ES-I3 (cell line): ENCODE data around the gene ARHGEF19.
A peak's percentile ranks its signal among the peaks of the same experiment; 100 is the strongest.
"Not testable (repeated sequence)": the region's sequence is repeated elsewhere in the genome, so short reads cannot be mapped to it uniquely, and the experiment has no call there.

Experiments used
- H3K36me3 ChIP-seq: 2 replicates; pipeline ENCODE4 v1.6.1; 2013; ENCODE audit warnings: mild to moderate bottlenecking, low read length, control low read depth, moderate library complexity; ENCODE audit not compliant: insufficient read depth
- H3K4me1 ChIP-seq: 2 replicates; pipeline ENCODE4 v1.6.1; 2013; ENCODE audit warnings: mild to moderate bottlenecking, control low read depth, low read length; ENCODE audit not compliant: insufficient read depth
- H3K9ac ChIP-seq: 2 replicates; pipeline ENCODE4 v1.6.1; 2013; ENCODE audit warnings: low read depth, mild to moderate bottlenecking, low read length, moderate library complexity
- H3K9me3 ChIP-seq: 2 replicates; pipeline ENCODE4 v1.6.1; 2013; ENCODE audit warnings: mild to moderate bottlenecking, low read length, moderate library complexity; ENCODE audit not compliant: control insufficient read depth, insufficient read depth

Gene ARHGEF19

GRCh38 chr1:16212251-16212961 lies at the start of gene ARHGEF19:
Gene ARHGEF19 (minus strand): TSS chr1:16212652. CDS start chr1:16209054, 3,598 bp downstream.
- Histone ChIP-seq H3K9me3 (no peaks in the 10 kb centered on the region), H3K9ac (peak within 1 kb of the TSS; percentile 34; the same call in 1 of the 2 replicates), H3K4me1 (peaks cover 5% of the 10 kb centered on the region)

GRCh38 chr1:16262067-16262466 lies 49.6 kb upstream of the ARHGEF19 start:
- H3K9me3 ChIP-seq: no peaks in the 10 kb centered on the region
- no peaks in the 10 kb centered on the region for H3K36me3 ChIP-seq
- H3K4me1 ChIP-seq: peaks cover 18% of the 10 kb centered on the region
- no peak overlapping the region for H3K9ac ChIP-seq

More at GRCh38 chr1:16212251-16212961, at the start of gene ARHGEF19:
- no peaks in the 10 kb centered on the region for H3K36me3 ChIP-seq

- Histone ChIP-seq H3K9me3 (no peaks in the 10 kb centered on the region), H3K9ac (no peak overlapping the region), H3K4me1 (peaks cover 18% of the 10 kb centered on the region), H3K36me3 (no peaks in the 10 kb centered on the region)
Observed at GRCh38 chr1:16260814-16261213, 48.4 kb upstream of the ARHGEF19 start.

- Histone ChIP-seq H3K9me3 (no peaks in the 10 kb centered on the region), H3K9ac (no peak overlapping the region), H3K4me1 (peaks cover 18% of the 10 kb centered on the region), H3K36me3 (peaks cover 2% of the 10 kb centered on the region; the same call in 1 of the 2 replicates)
Observed at GRCh38 chr1:16258591-16259135, 46.2 kb upstream of the ARHGEF19 start.

GRCh38 chr1:16257968-16258367 lies 45.5 kb upstream of the ARHGEF19 start:
- Histone ChIP-seq H3K9me3 (no peaks in the 10 kb centered on the region), H3K9ac (no peak overlapping the region), H3K4me1 (peaks cover 18% of the 10 kb centered on the region), H3K36me3 (peaks cover 3% of the 10 kb centered on the region; the same call in 1 of the 2 replicates)

- peaks cover 18% of the 10 kb centered on the region for H3K4me1 ChIP-seq
- H3K36me3 ChIP-seq, H3K9ac ChIP-seq, H3K9me3 ChIP-seq: not testable (repeated sequence)
Observed at GRCh38 chr1:16257556-16257955, 45.1 kb upstream of the ARHGEF19 start.

- H3K36me3 ChIP-seq: peaks cover 3% of the 10 kb centered on the region; the same call in 1 of the 2 replicates
- no peak overlapping the region for H3K9ac ChIP-seq
- H3K9me3 ChIP-seq: no peaks in the 10 kb centered on the region
- H3K4me1 ChIP-seq: peaks cover 17% of the 10 kb centered on the region
Observed at GRCh38 chr1:16256478-16256877, 44.0 kb upstream of the ARHGEF19 start.

- Histone ChIP-seq H3K9ac (no peak overlapping the region), H3K36me3 (peaks cover 3% of the 10 kb centered on the region; the same call in 1 of the 2 replicates), H3K4me1 (peaks cover 7% of the 10 kb centered on the region), H3K9me3 (no peaks in the 10 kb centered on the region)
Observed at GRCh38 chr1:16254263-16254928, 41.9 kb upstream of the ARHGEF19 start.

GRCh38 chr1:16253332-16253922 lies 41.0 kb upstream of the ARHGEF19 start:
- Histone ChIP-seq H3K4me1 (peaks cover 5% of the 10 kb centered on the region), H3K36me3 (peaks cover 3% of the 10 kb centered on the region; the same call in 1 of the 2 replicates), H3K9ac (no peak overlapping the region), H3K9me3 (no peaks in the 10 kb centered on the region)

- no peaks in the 10 kb centered on the region for H3K9me3 ChIP-seq
- H3K4me1 ChIP-seq: peaks cover 2% of the 10 kb centered on the region; the same call in 1 of the 2 replicates
- peaks cover 3% of the 10 kb centered on the region; the same call in 1 of the 2 replicates for H3K36me3 ChIP-seq
- no peak overlapping the region for H3K9ac ChIP-seq
Observed at GRCh38 chr1:16252912-16253311, 40.5 kb upstream of the ARHGEF19 start.

- peaks cover 3% of the 10 kb centered on the region; the same call in 1 of the 2 replicates for H3K36me3 ChIP-seq
- H3K9ac ChIP-seq: no peak overlapping the region
- no peaks in the 10 kb centered on the region for H3K9me3 ChIP-seq
- no peaks in the 10 kb centered on the region for H3K4me1 ChIP-seq
Observed at GRCh38 chr1:16251381-16251780, 38.9 kb upstream of the ARHGEF19 start.

- Histone ChIP-seq H3K9me3 (no peaks in the 10 kb centered on the region), H3K36me3 (peaks cover 3% of the 10 kb centered on the region; the same call in 1 of the 2 replicates), H3K9ac (no peak overlapping the region), H3K4me1 (no peaks in the 10 kb centered on the region)
Observed at GRCh38 chr1:16250524-16251251, 38.2 kb upstream of the ARHGEF19 start.

- Histone ChIP-seq H3K36me3 (peaks cover 3% of the 10 kb centered on the region; the same call in 1 of the 2 replicates), H3K4me1 (no peaks in the 10 kb centered on the region), H3K9ac (no peak overlapping the region), H3K9me3 (no peaks in the 10 kb centered on the region)
Observed at GRCh38 chr1:16249596-16250241, 37.3 kb upstream of the ARHGEF19 start.
